K562 (cell line): ENCODE data around the gene TMPRSS11A. TPM values are rescaled to one million over a fixed set of nuclear protein-coding genes. Genes with fewer than 3 reads are reported as not detected.

Experiments
- AFF4 ChIP-seq: sonication (generic); formaldehyde crosslinking; IDR thresholded peaks from 2 replicates; pipeline ENCODE4 v1.8.0; 2023; ENCODE audit warnings: mild to moderate bottlenecking, missing genetic modification reagents
- CBFB ChIP-seq: sonication (generic); formaldehyde crosslinking; IDR thresholded peaks from 2 replicates; pipeline ENCODE4 v1.4.0; 2020; ENCODE audit warnings: mild to moderate bottlenecking, missing genetic modification reagents
- CEBPB ChIP-seq: fragments of 450-650 bp; IDR thresholded peaks from 2 replicates; pipeline ENCODE4 v1.6.1; 2016; ENCODE audit warnings: missing genetic modification characterization, missing compliant biosample characterization
- DLX4 ChIP-seq: fragments of 250-450 bp; sonication (Bioruptor Pico); IDR thresholded peaks from 2 replicates; pipeline ENCODE4 v1.6.1; 2021; ENCODE audit warnings: mild to moderate bottlenecking
- EWSR1 ChIP-seq: fragments of 450-650 bp; IDR thresholded peaks from 2 replicates; pipeline ENCODE4 v1.6.1; 2018; ENCODE audit warnings: borderline replicate concordance, mild to moderate bottlenecking, low read depth, moderate library complexity; ENCODE audit not compliant: partially characterized antibody
- LARP7 ChIP-seq: fragments of 450-650 bp; IDR thresholded peaks from 2 replicates; pipeline ENCODE4 v1.6.1; 2016
- RB1 ChIP-seq: fragments of 450-650 bp; IDR thresholded peaks from 2 replicates; pipeline ENCODE4 v1.6.1; 2017; ENCODE audit warnings: low read depth, mild to moderate bottlenecking
- REST ChIP-seq, 2 experiments: fragments of 450-650 bp; formaldehyde crosslinking in 1 of 2; IDR thresholded peaks; 2 replicates each; pipeline versions ENCODE4 v1.4.0 to v1.6.1; 2014 to 2020; ENCODE audit warnings: mild to moderate bottlenecking in 2 of 2, borderline replicate concordance in 1 of 2, low read depth in 1 of 2
- ZNF586 ChIP-seq: fragments of 450-650 bp; formaldehyde crosslinking; conservative IDR thresholded peaks from 2 replicates; pipeline ENCODE4 v1.4.0; 2020; ENCODE audit warnings: mild to moderate bottlenecking, moderate library complexity
- polyA plus RNA-seq, 8 experiments: library from polyadenylated mRNA; depleted of rRNA in 4 of 8; stranded (reverse) in 5 of 8; unstranded in 3 of 8; fragments of >200 nt; fragmentation: Nextera tagmentation in 2 of 8; fragmentation: Illumina TruSeq in 1 of 8; extraction: Ambion mirVana in 2 of 8; extraction: Trizol in 1 of 8; gene quantifications; 2 replicates each; pipeline versions ENCODE4 v1.2.1 to v1.2.3, GENCODE V29; 2011 to 2014; ENCODE audit warnings: inconsistent platforms in 1 of 8, missing spikeins in 1 of 8
- total RNA-seq, 7 experiments: library from RNA; depleted of rRNA in 6 of 7; stranded (reverse); fragments of >200 nt in 6 of 7; fragmentation: Illumina TruSeq in 2 of 7; extraction: Trizol in 2 of 7; gene quantifications; 2 replicates each; pipeline versions ENCODE4 v1.2.1 to v1.2.3, GENCODE V29; 2011 to 2021; ENCODE audit warnings: low replicate concordance in 1 of 7

Gene TMPRSS11A
- total and polyA plus RNA-seq, 9 of the 15 experiments (the other 6 are each of a cell fraction or from before 2014, with no cell fraction given) = not detected

- TF ChIP-seq DLX4 (CRISPR knock-in tag) (no peak), CBFB (no peak), RB1 (no peak), REST (IDR thresholded peaks at IDR 0.05; ENCODE audit: borderline replicate concordance) (peak; percentile 34; the same call in 1 of the 2 replicates), REST (CRISPR knock-in tag; IDR thresholded peaks at IDR 0.05; ENCODE audit: low read depth) (no peak), CEBPB (tag) (peak; percentile 47; the same call in 1 of the 2 replicates), LARP7 (no peak), AFF4 (CRISPR knock-in tag) (no peak), ZNF586 (CRISPR knock-in tag) (no peak), EWSR1 (no peak)
These were observed 53.2 kb downstream of the TMPRSS11A start (continued) for GRCh38 chr4:67909905-67910584.
